ENCODE data around the gene RNF213. TPM values are rescaled to one million over a fixed set of nuclear protein-coding genes. Genes with fewer than 3 reads are reported as not detected.

The RNF213 gene
- polyA plus RNA-seq, 1 of the 3 experiments (the other 2 are of a cell fraction) = 57.5 TPM

DNA sequence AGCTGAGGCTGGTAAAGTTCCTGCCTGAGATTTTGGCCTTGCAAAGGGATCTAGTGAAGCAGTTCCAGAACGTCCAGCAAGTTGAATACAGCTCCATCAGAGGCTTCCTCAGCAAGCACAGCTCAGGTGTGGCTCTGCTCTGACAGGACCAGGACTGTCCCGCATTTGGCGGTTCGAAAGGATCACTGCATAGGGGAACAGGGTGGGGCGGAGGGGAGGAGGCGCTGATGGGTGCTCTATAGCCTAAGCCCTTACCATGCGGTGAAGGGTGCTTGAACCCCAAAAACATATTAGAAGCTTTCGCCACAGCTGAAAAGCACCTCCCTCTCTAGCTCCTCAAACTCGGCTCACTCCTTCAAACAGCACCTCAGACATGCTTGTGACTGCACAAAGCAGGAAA is 124.4 kb downstream of the RNF213 start:
- Histone ChIP-seq H3K36me3 (replicated peaks in 1 of 2; ENCODE audit: control insufficient read depth in 1 of 2, insufficient read depth in 2 of 2, low read length in 1 of 2) (peaks cover 72 to 95% of the 10 kb centered on the region in 2 experiments), H3K27ac (ENCODE audit: low read depth in 2 of 2, low read length in 1 of 2) (no peak overlapping the region), H3K27me3 (ENCODE audit: insufficient read depth) (no peaks in the 10 kb centered on the region), H3K9ac (no peak overlapping the region), H3K9me2 (no peaks in the 10 kb centered on the region), H3K4me2 (no peak overlapping the region), H3F3A (replicated peaks; ENCODE audit: insufficient read depth) (peaks cover 10% of the 10 kb centered on the region), H3K4me3 (ENCODE audit: low read depth in 2 of 2, low read length in 1 of 2) (no peak overlapping the region), H3K9me3 (no peaks in the 10 kb centered on the region), H2AFZ (ENCODE audit: low read depth) (no peak overlapping the region), H4K20me1 (ENCODE audit: insufficient read depth) (no peaks in the 10 kb centered on the region), H3K4me1 (ENCODE audit: control insufficient read depth in 1 of 2, insufficient read depth in 2 of 2, low read depth in 1 of 2, low read length in 1 of 2) (peaks cover 0 to 28% of the 10 kb centered on the region in 2 experiments; a peak in 2 of 4 replicates), H3K79me2 (ENCODE audit: insufficient read depth) (no peaks in the 10 kb centered on the region)
- POLR2A ChIA-PET = no interaction called here
- TF ChIP-seq, protein P1, sequence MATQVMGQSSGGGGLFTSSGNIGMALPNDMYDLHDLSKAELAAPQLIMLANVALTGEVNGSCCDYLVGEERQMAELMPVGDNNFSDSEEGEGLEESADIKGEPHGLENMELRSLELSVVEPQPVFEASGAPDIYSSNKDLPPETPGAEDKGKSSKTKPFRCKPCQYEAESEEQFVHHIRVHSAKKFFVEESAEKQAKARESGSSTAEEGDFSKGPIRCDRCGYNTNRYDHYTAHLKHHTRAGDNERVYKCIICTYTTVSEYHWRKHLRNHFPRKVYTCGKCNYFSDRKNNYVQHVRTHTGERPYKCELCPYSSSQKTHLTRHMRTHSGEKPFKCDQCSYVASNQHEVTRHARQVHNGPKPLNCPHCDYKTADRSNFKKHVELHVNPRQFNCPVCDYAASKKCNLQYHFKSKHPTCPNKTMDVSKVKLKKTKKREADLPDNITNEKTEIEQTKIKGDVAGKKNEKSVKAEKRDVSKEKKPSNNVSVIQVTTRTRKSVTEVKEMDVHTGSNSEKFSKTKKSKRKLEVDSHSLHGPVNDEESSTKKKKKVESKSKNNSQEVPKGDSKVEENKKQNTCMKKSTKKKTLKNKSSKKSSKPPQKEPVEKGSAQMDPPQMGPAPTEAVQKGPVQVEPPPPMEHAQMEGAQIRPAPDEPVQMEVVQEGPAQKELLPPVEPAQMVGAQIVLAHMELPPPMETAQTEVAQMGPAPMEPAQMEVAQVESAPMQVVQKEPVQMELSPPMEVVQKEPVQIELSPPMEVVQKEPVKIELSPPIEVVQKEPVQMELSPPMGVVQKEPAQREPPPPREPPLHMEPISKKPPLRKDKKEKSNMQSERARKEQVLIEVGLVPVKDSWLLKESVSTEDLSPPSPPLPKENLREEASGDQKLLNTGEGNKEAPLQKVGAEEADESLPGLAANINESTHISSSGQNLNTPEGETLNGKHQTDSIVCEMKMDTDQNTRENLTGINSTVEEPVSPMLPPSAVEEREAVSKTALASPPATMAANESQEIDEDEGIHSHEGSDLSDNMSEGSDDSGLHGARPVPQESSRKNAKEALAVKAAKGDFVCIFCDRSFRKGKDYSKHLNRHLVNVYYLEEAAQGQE (IDR thresholded peaks at IDR 0.05; ENCODE audit: low read depth, low read length) = no peak
- TF ChIP-seq FOSL2 (IDR thresholded peaks at IDR 0.05; ENCODE audit: borderline replicate concordance, low read depth) = no peak
- TF ChIP-seq RCOR1 (IDR thresholded peaks at IDR 0.05; ENCODE audit: low read length) = no peak
- TF ChIP-seq, protein P2, sequence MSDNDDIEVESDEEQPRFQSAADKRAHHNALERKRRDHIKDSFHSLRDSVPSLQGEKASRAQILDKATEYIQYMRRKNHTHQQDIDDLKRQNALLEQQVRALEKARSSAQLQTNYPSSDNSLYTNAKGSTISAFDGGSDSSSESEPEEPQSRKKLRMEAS (IDR thresholded peaks at IDR 0.05; ENCODE audit: low read depth) = no peak
- no peak for TF ChIP-seq YY1 (IDR thresholded peaks at IDR 0.05; ENCODE audit: low read depth)
- TF ChIP-seq, protein P3, sequence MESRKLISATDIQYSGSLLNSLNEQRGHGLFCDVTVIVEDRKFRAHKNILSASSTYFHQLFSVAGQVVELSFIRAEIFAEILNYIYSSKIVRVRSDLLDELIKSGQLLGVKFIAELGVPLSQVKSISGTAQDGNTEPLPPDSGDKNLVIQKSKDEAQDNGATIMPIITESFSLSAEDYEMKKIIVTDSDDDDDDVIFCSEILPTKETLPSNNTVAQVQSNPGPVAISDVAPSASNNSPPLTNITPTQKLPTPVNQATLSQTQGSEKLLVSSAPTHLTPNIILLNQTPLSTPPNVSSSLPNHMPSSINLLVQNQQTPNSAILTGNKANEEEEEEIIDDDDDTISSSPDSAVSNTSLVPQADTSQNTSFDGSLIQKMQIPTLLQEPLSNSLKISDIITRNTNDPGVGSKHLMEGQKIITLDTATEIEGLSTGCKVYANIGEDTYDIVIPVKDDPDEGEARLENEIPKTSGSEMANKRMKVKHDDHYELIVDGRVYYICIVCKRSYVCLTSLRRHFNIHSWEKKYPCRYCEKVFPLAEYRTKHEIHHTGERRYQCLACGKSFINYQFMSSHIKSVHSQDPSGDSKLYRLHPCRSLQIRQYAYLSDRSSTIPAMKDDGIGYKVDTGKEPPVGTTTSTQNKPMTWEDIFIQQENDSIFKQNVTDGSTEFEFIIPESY (IDR thresholded peaks at IDR 0.05; ENCODE audit: borderline replicate concordance, low read depth) = no peak
- TF ChIP-seq CHD2 (IDR thresholded peaks at IDR 0.05; ENCODE audit: low read length, partially characterized antibody) = no peak
- no peak for TF ChIP-seq MXI1 (IDR thresholded peaks at IDR 0.05; ENCODE audit: low read depth, low read length)
- TF ChIP-seq GABPA (IDR thresholded peaks at IDR 0.05; ENCODE audit: low read depth) = no peak
- no peak for TF ChIP-seq EZH2phosphoT487 (IDR thresholded peaks at IDR 0.05; ENCODE audit: borderline replicate concordance, low read depth)
- no peak for TF ChIP-seq SIN3A (IDR thresholded peaks at IDR 0.05; ENCODE audit: borderline replicate concordance, low read depth, low read length)
- TF ChIP-seq GATA2 (CRISPR knock-in tag; IDR thresholded peaks at IDR 0.05) = no peak
- TF ChIP-seq NFIC (IDR thresholded peaks at IDR 0.05; ENCODE audit: borderline replicate concordance) = no peak
- no peak for TF ChIP-seq TEAD4 (IDR thresholded peaks at IDR 0.05; ENCODE audit: borderline replicate concordance, insufficient read depth)
- no peak for TF ChIP-seq RXRA (IDR thresholded peaks at IDR 0.05; ENCODE audit: borderline replicate concordance, low read depth)
- no peak for TF ChIP-seq FOXM1 (IDR thresholded peaks at IDR 0.05; ENCODE audit: low read depth)
- TF ChIP-seq SMC3 (IDR thresholded peaks at IDR 0.05; ENCODE audit: low read depth, low read length) = no peak
- no peak for TF ChIP-seq TAF1 (IDR thresholded peaks at IDR 0.05; ENCODE audit: borderline replicate concordance, low read depth, low read length)
- no peak for TF ChIP-seq RFX5 (IDR thresholded peaks at IDR 0.05; ENCODE audit: low read length)
- CTCF ChIA-PET = interaction anchor here (0.8 to 3.3 kb wide), 6 partner anchors 7 to 595 kb away, joined by 3 to 8 read pairs (median 5); no protein-coding TSS in a partner anchor
- WGBS (ENCODE audit: low lambda C conversion rate) = 88% methylated on average over 9 of the region's 9 CpGs
- DNase-seq = no peak

All from SK-N-SH (cell line).